ENCODE results near the gene L1TD1.
"Not testable (repeated sequence)": the region's sequence is repeated elsewhere in the genome, so short reads cannot be mapped to it uniquely, and the experiment has no call there.

L1TD1 gene, protein sequence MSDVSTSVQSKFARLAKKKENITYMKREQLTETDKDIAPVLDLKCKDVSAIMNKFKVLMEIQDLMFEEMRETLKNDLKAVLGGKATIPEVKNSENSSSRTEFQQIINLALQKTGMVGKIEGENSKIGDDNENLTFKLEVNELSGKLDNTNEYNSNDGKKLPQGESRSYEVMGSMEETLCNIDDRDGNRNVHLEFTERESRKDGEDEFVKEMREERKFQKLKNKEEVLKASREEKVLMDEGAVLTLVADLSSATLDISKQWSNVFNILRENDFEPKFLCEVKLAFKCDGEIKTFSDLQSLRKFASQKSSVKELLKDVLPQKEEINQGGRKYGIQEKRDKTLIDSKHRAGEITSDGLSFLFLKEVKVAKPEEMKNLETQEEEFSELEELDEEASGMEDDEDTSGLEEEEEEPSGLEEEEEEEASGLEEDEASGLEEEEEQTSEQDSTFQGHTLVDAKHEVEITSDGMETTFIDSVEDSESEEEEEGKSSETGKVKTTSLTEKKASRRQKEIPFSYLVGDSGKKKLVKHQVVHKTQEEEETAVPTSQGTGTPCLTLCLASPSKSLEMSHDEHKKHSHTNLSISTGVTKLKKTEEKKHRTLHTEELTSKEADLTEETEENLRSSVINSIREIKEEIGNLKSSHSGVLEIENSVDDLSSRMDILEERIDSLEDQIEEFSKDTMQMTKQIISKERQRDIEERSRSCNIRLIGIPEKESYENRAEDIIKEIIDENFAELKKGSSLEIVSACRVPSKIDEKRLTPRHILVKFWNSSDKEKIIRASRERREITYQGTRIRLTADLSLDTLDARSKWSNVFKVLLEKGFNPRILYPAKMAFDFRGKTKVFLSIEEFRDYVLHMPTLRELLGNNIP

DNA sequence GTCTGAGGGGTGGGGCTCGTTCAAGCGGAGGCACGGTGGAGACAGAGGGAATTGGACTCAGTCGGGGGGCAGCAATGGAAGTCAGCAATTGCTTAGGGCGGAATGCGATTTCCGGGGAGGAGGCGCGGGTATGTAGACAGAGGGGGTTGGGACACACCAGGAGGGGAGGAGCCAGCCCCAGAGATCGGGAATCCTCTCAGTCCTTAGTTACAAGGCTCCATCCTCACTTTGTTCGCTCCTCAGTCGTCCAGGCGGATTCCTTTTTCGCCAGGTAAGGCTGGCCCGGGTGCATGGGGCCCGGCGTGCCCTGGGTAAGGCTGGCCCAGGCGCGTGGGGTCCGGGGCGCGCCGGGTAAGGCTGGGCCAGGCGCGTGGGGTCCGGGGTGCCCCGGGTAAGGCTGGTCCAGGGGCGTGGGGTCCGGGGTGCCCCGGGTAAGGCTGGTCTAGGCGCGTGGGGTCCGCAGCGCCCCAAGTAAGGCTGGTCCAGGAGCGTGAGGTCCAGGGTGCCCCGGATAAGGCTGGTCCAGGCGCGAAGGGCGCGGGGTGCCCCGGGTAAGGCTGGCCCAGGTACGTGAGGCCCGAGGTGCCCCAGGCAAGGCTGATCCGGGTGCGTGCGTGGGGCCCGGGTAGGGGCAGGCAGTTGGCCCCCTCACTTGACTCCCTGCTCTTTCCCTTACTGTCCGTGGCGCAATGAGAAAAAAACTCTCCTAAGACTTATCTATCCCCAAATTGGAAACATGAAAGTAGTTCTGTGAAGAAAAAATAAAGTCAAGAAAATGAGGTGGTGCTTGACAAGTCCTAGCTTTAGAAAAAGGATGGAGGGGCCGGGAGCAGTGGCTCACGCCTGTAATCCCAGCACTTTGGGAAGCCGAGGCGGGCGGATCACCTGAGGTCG, at the start of gene L1TD1:
Gene L1TD1, plus strand, starts transcription at position 199 of the 894 bp plus-strand sequence. CDS start 11,780 bp downstream, outside the sequence.
- H3K27me3 ChIP-seq (ENCODE audit: control insufficient read depth, insufficient read depth, low read length), result no peaks in the 10 kb centered on the region
- no peak within 1 kb of the TSS for H3K9ac ChIP-seq (ENCODE audit: low read length)
- no peak within 1 kb of the TSS for H3K27ac ChIP-seq (ENCODE audit: low read depth, low read length)
- H3K36me3 ChIP-seq (ENCODE audit: control insufficient read depth, insufficient read depth, low read length), result no peaks in the 10 kb centered on the region
- no peaks in the 10 kb centered on the region for H3K4me1 ChIP-seq (ENCODE audit: control insufficient read depth, insufficient read depth, low read length)
- no peak within 1 kb of the TSS for H3K4me3 ChIP-seq (ENCODE audit: low read length)

DNA sequence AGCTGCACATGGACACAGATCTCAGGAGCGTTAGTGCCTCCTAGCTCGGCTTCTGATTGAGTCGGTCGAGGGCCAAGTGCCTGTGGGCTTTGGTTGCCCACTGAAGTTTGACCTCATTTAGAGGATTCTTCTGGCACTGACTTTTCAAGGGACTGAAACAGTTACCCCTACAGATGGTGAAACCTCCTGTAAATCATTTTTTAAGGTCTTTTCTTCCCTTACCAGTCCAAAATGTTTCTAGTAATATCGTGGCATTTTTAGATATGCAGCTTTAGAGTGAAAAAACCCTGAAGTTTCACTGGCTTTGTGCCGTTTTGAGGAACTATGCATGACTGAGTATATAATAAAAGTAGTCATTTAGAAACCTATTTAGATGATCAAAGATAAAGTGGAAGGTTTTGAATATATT, 34.7 kb upstream of the L1TD1 start:
- Histone ChIP-seq H3K27ac (ENCODE audit: low read depth, low read length) (no peak overlapping the region), H3K9ac (ENCODE audit: low read length) (no peak overlapping the region), H3K4me1 (ENCODE audit: control insufficient read depth, insufficient read depth, low read length) (no peaks in the 10 kb centered on the region), H3K4me3 (ENCODE audit: low read length) (no peak overlapping the region), H3K36me3 (ENCODE audit: control insufficient read depth, insufficient read depth, low read length) (no peaks in the 10 kb centered on the region), H3K27me3 (ENCODE audit: control insufficient read depth, insufficient read depth, low read length) (no peaks in the 10 kb centered on the region)

DNA sequence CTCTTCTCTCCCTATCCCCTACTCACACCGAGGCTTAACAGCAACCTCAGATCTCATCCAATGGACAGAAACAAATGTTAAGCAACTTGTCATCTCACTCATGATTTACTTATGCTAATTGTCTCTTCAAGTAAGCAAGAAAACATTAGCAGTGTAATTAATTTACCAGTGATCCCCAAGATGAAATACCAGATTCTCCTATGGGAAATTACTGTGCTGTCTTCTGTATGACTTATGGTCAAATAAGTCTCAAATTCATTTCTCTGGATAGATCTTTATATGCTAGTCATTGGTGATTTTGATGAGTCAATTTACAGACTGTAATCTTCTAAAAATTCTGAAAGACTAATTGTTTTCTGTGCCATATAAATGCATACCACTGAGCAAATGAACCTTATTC, 32.9 kb upstream of the L1TD1 start:
- no peak overlapping the region for H3K9ac ChIP-seq (ENCODE audit: low read length)
- H3K4me1 ChIP-seq (ENCODE audit: control insufficient read depth, insufficient read depth, low read length), result no peaks in the 10 kb centered on the region
- H3K27me3 ChIP-seq (ENCODE audit: control insufficient read depth, insufficient read depth, low read length), result no peaks in the 10 kb centered on the region
- H3K27ac ChIP-seq (ENCODE audit: low read depth, low read length), result no peak overlapping the region
- H3K36me3 ChIP-seq (ENCODE audit: control insufficient read depth, insufficient read depth, low read length), result no peaks in the 10 kb centered on the region
- no peak overlapping the region for H3K4me3 ChIP-seq (ENCODE audit: low read length)

DNA sequence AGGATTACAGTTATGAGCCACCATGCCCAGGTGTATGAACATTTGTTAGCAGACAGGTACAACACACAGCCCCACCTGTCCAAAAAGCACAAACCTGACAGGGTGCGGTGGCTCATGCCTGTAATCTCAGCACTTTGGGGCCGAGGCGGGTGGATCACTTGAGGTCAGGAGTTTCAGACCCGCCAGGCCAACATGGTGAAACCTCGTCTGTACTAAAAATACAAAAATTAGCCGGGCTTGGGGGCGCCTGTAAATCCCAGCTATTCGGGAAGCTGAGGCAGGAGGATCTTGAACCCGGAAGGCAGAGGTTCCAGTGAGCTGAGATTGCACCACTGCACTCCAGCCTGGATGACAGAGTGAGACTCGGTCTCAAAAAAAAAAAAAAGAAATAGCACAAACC, 24.3 kb upstream of the L1TD1 start:
- H3K9ac ChIP-seq (ENCODE audit: low read length); H3K27me3 ChIP-seq (ENCODE audit: control insufficient read depth, insufficient read depth, low read length); H3K4me3 ChIP-seq (ENCODE audit: low read length); H3K27ac ChIP-seq (ENCODE audit: low read depth, low read length); H3K4me1 ChIP-seq (ENCODE audit: control insufficient read depth, insufficient read depth, low read length); H3K36me3 ChIP-seq (ENCODE audit: control insufficient read depth, insufficient read depth, low read length): not testable (repeated sequence)

DNA sequence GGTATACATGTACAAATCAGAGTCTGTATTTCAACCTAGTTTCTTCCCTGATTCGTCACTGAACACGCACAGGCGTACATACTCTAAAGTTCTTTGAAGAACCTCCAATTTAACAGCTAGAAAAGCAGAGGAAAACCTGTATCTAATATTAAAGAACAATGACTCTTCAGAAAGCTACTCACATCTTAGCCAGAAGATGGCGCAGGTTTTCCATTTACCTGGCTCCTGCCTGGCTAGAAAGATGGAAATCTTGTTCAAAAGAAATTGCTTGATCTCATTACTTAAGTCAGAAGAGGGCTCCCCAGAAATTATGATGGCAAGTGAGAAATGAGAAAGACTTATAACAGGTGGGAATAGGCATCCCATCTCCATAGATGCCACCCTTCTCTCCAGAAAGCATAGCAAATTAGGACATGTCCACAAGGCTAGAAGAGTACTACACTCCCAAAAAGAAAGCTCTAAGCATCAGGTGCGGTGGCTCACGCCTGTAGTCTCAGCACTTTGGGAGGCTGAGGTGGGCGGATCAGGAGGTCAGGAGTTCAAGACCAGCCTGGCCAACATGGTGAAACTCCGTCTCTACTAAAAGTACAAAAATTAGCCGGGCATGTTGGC, 19.0 kb upstream of the L1TD1 start:
- Histone ChIP-seq H3K27me3 (ENCODE audit: control insufficient read depth, insufficient read depth, low read length) (no peaks in the 10 kb centered on the region), H3K27ac (ENCODE audit: low read depth, low read length) (no peak overlapping the region), H3K36me3 (ENCODE audit: control insufficient read depth, insufficient read depth, low read length) (no peaks in the 10 kb centered on the region), H3K9ac (ENCODE audit: low read length) (no peak overlapping the region), H3K4me3 (ENCODE audit: low read length) (no peak overlapping the region), H3K4me1 (ENCODE audit: control insufficient read depth, insufficient read depth, low read length) (no peaks in the 10 kb centered on the region)

DNA sequence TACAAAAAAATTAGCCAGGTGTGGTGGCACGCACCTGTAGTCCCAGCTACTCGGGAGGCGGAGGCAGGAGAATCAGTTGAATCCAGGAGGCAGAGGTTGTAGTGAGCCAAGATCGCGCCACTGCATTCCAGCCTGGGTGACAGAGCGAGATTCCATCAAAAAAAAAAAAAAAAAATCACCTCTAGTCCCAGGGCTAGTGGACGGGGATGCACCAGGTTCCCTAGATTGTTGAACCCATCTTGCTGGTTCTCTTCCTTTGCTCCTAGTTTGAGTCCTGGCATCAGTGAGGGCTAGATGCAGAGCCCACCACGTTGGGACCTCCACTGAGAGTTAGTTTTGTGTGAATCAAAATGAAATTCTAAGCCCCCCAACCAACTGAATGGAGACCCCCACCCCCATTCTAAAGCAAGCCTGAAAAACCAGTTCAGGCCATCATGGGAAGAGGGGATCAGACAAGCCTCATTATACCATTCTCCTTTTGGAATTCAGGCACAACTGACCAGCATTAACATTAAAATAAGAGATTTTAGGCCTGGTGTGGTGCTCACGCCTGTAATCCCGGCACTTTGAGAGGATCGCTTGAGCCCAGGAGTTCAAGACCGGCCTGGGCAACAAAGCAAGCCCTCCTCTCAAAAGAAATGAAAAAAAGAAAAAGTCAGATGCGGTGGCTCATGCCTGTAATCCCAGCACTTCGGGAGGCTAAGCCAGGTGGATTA, 17.9 kb upstream of the L1TD1 start:
- Histone ChIP-seq H3K4me3 (ENCODE audit: low read length) (no peak overlapping the region), H3K4me1 (ENCODE audit: control insufficient read depth, insufficient read depth, low read length) (no peaks in the 10 kb centered on the region), H3K9ac (ENCODE audit: low read length) (no peak overlapping the region), H3K36me3 (ENCODE audit: control insufficient read depth, insufficient read depth, low read length) (no peaks in the 10 kb centered on the region), H3K27me3 (ENCODE audit: control insufficient read depth, insufficient read depth, low read length) (no peaks in the 10 kb centered on the region), H3K27ac (ENCODE audit: low read depth, low read length) (no peak overlapping the region)

DNA sequence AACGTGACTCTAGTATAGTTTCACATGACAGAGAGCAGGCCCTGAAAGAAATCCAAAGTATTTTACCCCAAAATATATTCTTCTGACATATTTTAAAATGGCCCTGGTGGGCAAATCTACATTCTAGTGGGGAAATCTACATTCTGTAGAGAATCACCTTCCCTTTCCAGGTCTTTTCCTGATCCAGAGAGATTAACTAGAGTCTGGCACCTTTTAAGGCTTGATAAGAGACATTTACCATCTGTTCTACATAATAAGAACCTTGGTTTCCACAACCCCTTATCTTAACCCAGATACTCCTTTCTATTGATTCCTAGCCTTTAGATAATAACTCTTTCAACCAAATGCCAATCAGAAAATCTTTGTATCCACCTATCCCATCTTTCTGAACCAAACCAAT, 17.0 kb upstream of the L1TD1 start:
- Histone ChIP-seq H3K36me3 (ENCODE audit: control insufficient read depth, insufficient read depth, low read length) (no peaks in the 10 kb centered on the region), H3K27ac (ENCODE audit: low read depth, low read length) (no peak overlapping the region), H3K4me1 (ENCODE audit: control insufficient read depth, insufficient read depth, low read length) (no peaks in the 10 kb centered on the region), H3K9ac (ENCODE audit: low read length) (no peak overlapping the region), H3K27me3 (ENCODE audit: control insufficient read depth, insufficient read depth, low read length) (no peaks in the 10 kb centered on the region), H3K4me3 (ENCODE audit: low read length) (no peak overlapping the region)

DNA sequence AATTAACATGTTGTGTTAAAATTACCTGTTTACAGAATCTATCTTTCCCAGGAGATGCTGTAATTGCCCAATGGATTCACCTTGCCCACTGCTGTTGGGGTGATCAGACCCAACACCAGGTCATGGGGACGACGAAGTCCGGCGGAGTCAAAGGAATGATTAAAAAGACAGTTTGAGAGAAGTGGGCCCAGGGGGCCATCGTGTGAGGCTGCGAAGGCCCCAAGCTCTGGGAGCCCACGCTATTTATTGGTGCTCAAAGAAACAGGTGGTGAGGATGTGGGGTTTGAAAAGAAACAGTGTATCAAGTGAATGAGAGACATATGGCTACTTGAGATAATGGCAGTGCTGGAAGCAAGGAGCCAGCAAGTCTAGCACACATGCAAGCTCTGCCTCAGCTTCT, 16.3 kb upstream of the L1TD1 start:
- Histone ChIP-seq H3K36me3 (ENCODE audit: control insufficient read depth, insufficient read depth, low read length) (no peaks in the 10 kb centered on the region), H3K4me3 (ENCODE audit: low read length) (no peak overlapping the region), H3K9ac (ENCODE audit: low read length) (no peak overlapping the region), H3K4me1 (ENCODE audit: control insufficient read depth, insufficient read depth, low read length) (no peaks in the 10 kb centered on the region), H3K27me3 (ENCODE audit: control insufficient read depth, insufficient read depth, low read length) (no peaks in the 10 kb centered on the region), H3K27ac (ENCODE audit: low read depth, low read length) (no peak overlapping the region)

DNA sequence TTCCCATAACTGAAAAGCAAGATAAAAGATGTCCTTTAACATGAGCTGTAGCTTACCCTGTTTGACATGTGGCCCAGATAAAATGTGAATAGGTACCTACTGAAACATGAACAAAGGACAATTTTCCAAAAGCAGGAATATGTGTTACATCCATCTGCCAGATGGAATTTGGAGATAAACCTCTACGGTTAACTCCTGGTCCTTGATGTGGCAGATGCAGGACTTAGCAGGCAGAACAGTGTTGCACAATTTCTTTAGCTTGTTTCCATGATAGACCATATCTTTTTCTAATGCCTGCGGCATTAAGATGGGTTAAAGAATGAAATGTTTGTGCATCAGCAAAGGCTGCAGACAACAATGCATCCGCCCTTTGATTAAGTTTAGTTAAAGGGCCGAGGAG, 14.6 kb upstream of the L1TD1 start:
- not testable (repeated sequence) for H3K9ac ChIP-seq (ENCODE audit: low read length); H3K36me3 ChIP-seq (ENCODE audit: control insufficient read depth, insufficient read depth, low read length); H3K4me1 ChIP-seq (ENCODE audit: control insufficient read depth, insufficient read depth, low read length); H3K27ac ChIP-seq (ENCODE audit: low read depth, low read length); H3K27me3 ChIP-seq (ENCODE audit: control insufficient read depth, insufficient read depth, low read length); H3K4me3 ChIP-seq (ENCODE audit: low read length)

DNA sequence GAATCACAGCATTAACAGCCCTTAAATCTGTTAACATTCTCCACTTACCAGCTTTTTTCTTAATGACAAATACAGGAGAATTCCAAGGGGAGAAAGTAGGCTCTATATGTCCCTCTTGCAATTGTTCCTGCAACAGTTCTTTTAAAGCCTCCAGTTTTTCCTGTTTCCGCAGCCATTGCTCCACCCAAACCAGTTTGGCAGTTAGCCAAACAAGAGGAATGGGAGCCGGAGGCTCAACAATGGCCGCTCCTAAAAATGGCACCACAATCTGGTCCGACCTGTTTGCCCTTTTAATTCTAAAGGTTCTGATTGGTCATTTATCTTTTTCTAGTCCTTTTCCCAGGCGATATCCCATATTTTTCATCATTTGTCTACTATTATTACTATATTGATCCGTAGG, 14.0 kb upstream of the L1TD1 start:
- Histone ChIP-seq H3K27me3 (ENCODE audit: control insufficient read depth, insufficient read depth, low read length) (no peaks in the 10 kb centered on the region), H3K4me3 (ENCODE audit: low read length) (no peak overlapping the region), H3K27ac (ENCODE audit: low read depth, low read length) (no peak overlapping the region), H3K9ac (ENCODE audit: low read length) (no peak overlapping the region), H3K4me1 (ENCODE audit: control insufficient read depth, insufficient read depth, low read length) (no peaks in the 10 kb centered on the region), H3K36me3 (ENCODE audit: control insufficient read depth, insufficient read depth, low read length) (no peaks in the 10 kb centered on the region)

DNA sequence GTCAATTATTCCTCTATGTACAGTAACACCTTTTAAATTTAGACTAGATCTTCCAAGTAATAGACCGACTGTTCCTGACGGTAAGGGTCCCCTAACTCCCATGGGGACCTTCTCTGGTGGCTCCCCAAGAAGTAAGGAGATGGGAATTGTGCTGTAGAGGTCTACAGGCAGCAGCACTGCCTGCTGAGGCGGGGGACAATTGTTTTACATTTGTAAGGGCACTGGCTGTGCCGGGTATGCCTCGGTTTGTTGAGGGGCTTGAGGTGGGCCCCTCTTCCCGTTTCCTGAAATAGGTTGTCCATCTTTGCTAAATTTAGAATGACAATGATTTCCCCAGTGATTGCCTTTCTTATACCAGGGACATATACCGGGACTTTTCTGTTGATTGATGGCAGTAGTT, 13.1 kb upstream of the L1TD1 start:
- Histone ChIP-seq H3K4me3 (ENCODE audit: low read length) (no peak overlapping the region), H3K4me1 (ENCODE audit: control insufficient read depth, insufficient read depth, low read length) (no peaks in the 10 kb centered on the region), H3K36me3 (ENCODE audit: control insufficient read depth, insufficient read depth, low read length) (no peaks in the 10 kb centered on the region), H3K27ac (ENCODE audit: low read depth, low read length) (no peak overlapping the region), H3K9ac (ENCODE audit: low read length) (no peak overlapping the region), H3K27me3 (ENCODE audit: control insufficient read depth, insufficient read depth, low read length) (no peaks in the 10 kb centered on the region)
